Hematopoietic multipotent progenitor cell treated with erythropoietin and hydrocortisone succinate and interleukin-3 and kit ligand, for 17 days (in vitro differentiated cells): ENCODE measurements around the gene ARHGAP9.
"Not testable (repeated sequence)": the region's sequence is repeated elsewhere in the genome, so short reads cannot be mapped to it uniquely, and the experiment has no call there.

Source experiments
- DNase-seq: peaks from one replicate; pipeline ENCODE4 v3.0.0-alpha.2; 2015; ENCODE audit warnings: low spot score

ARHGAP9 gene

DNA sequence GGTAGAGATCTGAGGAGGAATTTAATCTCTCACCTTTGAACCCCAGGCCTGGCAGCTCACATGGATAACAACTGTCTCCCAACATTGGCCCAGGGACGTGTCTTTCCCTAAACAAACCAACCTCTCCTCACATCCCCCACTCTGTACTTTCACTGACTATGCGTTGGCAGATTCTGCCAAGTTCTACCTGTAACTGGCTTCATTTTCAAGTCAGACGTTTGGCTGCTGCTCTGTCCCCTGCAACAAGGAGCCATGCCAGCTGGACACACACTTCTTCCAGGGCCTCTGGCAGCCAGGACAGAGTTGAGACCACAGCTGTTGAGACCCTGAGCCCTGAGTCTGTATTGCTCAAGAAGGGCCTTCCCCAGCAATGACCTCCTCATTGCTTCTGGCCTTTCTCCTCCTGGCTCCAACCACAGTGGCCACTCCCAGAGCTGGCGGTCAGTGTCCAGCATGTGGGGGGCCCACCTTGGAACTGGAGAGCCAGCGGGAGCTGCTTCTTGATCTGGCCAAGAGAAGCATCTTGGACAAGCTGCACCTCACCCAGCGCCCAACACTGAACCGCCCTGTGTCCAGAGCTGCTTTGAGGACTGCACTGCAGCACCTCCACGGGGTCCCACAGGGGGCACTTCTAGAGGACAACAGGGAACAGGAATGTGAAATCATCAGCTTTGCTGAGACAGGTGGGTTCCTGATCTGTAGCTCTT, 45.0 kb downstream of the ARHGAP9 start, which contains the start of gene INHBC:
TSS of gene INHBC (plus strand) at position 268 of the 707 bp plus-strand sequence. CDS start at position 371, 103 bp downstream.
- DNase-seq, result no peak

DNA sequence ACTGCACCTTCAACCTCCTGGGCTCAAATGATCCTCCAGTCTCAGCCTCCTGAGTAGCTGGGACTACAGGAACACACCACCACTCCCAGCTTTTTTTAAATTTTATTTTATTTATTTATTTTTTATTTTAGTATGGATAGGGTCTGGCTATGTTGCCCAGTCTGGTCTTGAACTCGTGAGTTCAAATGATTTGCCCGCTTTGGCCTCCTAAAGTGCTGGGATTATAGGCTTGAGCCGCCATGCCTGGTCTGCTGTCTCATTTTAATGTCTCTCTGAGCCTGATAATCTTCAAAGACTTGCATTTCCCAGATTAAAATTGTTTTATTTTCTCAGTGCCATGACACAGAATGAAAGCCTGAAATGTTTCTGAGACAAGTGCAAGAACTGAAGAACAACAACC, 46.3 kb downstream of the ARHGAP9 start:
- no peak for DNase-seq

DNA sequence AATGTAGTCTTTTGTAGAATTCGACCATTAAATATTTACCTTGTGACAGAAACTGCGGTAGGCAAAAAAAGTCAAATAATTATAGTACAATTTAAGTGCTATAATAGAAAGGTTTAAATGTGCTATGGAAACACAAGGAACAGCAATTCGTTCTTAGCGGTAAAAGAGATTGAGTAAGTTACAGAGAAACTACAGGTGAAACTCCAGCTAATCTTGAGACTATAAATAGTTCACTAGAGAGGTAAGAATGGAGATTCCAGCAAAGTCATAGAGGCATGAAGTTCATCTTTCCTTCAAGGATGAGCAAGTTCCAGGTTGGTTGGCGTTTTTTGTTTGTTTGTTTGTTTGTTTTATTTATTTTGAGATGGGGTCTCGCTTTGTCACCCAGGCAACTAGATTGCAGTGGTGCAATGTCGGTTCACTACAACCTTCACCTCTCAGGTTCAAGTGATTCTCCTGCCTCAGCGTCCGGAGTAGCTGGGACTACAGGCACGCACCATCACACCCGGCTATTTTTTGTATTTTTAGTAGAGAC, 47.9 kb downstream of the ARHGAP9 start:
- no peak for DNase-seq

DNA sequence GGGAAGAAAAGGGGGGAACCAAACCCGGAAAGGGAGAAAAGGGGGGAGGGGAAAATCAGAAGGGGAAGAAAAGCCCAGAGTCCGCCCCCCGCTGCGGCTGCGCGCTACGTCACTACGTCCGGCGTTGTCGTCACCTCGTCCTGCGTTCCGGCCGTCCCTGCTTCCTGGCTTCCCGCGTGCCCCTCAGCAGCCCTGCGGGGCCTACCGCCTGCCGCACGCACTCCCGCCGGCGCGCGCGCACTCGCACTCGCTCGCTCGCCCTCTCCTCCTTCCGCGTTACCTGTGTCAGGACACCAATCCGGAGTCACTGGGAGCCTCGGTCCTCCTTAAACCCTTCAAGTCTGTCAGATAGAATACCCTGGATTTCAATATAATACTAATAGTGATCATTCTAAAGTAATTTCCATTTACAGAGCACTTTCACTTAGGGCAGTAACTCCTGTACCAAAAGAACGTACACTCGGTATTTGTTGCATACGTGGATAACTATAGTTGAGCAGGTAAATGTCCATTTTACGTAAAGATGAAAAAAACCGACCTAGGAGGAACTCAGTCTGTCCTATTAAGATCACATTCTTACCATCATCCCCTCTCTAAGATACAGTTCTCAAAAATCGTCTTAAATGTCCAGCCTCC, 48.6 kb downstream of the ARHGAP9 start, which contains the start of gene R3HDM2:
TSS of gene R3HDM2 (minus strand) at position 113 of the 636 bp plus-strand sequence. CDS start 120,615 bp downstream, outside the sequence.
- peak; percentile 91 for DNase-seq

DNA sequence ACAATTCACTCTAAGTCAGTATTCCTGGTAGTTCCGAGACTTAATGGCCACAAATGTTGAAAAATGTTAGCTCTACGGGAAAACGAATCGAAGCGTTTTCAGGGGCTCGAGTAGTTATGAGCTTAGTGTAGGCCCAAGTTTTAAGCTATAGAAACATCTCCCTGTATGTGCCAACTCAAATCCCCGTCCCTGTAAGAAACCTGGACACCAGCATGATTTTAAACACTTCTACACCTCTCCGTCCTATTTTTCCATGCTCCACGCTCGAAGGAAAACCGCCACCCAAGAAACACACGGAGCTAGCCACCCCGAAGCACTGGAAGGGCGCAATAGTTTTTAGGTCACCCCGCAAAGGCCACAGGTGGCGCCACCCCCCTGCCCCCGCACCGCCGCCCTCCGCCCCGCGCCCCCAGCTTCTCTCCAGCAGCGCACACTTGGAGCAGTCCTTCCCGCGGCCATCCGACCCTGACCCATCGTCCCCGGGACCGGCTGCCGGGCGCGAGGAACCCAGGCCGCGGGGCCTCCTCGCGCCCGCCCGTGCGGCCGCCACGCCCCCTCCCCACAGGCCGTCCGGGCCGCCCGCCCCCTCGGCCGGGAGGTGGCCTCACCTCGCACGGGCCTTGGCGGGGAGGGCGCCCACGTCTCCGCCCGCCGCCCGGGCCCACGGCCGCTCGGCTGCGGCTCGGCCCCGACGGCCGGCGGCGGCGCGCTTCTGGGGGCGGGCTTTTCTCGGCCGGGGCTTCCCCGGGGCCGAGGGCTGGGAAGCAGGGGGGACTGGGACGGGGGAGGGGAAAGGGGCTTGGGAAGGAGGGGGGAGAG, 49.3 kb downstream of the ARHGAP9 start:
- DNase-seq, result no peak

DNA sequence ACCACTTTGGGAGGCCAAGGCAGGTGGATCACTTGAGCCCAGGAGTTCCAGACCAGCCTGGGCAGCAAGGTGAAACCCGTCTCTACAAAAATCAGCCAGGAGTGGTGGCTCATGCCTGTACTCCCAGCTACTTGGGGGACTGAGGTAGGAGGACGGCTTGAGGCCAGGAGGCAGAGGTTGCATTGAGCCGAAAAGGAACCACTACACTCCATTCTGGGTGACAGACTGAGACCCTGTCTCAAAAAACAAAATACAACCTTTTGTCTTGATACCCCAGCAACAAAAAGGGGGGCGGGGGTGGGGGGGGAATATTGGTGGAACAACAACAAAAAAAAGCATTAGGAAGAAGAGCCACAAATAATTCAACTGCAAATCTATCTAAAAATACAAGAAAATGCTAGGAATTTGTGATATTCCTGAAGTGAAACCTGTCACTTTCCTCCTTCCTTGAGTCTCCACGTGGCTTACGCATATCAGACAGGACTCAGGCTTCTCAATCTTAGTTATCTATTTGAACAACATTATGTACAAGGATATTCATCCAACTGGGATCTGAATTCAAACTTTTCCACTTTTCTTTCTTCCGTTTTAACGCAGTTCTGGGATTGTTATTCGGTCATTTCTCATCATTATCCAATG, 50.1 kb downstream of the ARHGAP9 start:
- no peak for DNase-seq

DNA sequence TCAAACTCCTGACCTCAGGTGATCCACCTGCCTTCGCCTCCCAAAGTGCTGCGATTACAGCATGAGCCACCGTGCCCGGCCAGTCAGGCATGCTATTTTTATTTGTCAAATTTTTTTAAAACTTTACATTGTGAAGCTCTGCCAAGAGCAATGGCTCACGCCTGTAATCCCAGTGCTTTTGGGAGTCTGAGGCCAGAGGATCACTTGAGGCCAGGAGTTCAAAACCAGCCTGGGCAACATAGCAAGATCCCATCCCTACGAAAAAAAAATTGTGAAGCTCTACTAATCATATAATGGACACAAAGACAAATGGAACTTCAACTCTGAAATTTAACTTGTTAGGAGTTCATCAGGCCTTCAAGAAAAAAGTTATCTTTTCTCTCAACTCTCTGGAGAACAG, 50.7 kb downstream of the ARHGAP9 start:
- no peak for DNase-seq

DNA sequence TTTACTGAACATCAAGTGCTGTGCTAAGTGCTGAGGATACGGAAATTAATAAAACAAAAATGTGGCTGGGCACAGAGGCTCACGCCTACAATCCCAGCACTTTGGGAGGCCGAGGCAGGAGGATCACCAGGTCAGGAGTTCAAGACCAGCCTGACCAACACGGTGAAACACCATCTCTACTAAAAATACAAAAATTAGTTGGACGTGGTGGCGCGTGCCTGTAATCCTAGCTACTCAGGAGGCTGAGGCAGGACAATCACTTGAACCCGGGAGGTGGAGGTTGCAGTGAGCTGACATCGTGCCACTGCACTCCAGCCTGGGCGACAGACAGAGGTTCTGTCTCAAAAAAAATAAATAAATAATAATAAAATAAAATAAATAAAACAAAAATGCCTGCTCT, 52.7 kb downstream of the ARHGAP9 start:
- DNase-seq, result not testable (repeated sequence)
